DMS53 treated with DMSO at 0.1 percent for 48 hours (cell line): Measurements from ENCODE around the gene SYNE1.

Experiments used
- DNase-seq: peaks from one replicate; lab custom pipeline; 2025; ENCODE audit not compliant: unreplicated experiment; lab: John Stamatoyannopoulos, UW

SYNE1 gene

GRCh38 chr6:152195896-152196295 lies 441.3 kb downstream of the SYNE1 start:
- no peak for DNase-seq

- no peak for DNase-seq
These were observed 447.4 kb downstream of the SYNE1 start for GRCh38 chr6:152189736-152190135.

DNA sequence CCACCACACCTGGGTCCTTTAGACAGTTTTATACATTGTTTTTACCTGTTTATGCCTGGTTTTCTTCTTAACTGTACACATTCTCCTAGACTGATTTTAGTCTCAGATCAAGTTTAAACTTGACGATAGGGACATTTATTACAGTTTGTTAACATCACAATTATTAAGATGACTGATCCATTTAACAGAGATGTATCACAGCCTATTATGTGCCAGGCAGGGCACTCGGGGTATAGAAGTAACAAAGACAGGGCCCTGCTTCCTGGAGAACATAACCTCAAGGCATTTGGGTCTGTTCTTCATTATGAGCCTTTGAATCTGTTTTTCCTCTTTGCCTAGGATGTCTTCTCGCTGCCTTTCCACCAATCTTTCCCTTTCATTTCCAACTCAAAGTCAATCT lies 449.2 kb downstream of the SYNE1 start:
- DNase-seq: no peak

DNA sequence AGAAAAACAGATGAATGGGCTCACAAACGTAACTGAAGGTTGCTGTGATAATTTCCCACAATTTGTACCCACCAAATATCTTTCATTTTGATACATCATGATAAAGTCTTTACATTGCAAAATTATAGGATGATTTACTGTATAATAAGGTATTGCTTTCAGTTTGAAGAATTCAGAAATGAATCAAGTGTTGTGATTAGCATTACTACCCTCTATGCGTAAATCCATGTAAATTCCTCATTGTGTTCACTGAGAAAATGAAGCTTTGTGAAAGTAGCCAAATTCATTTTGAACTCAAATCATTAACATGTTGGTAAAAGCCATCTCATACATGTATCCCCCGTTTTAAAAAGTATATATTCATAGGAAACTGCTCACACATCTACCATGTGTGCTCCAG lies 450.3 kb downstream of the SYNE1 start:
- DNase-seq: no peak

- no peak for DNase-seq
These were observed 452.1 kb downstream of the SYNE1 start for GRCh38 chr6:152184917-152185574.

GRCh38 chr6:152184573-152184916 lies 452.6 kb downstream of the SYNE1 start:
- DNase-seq: no peak

DNA sequence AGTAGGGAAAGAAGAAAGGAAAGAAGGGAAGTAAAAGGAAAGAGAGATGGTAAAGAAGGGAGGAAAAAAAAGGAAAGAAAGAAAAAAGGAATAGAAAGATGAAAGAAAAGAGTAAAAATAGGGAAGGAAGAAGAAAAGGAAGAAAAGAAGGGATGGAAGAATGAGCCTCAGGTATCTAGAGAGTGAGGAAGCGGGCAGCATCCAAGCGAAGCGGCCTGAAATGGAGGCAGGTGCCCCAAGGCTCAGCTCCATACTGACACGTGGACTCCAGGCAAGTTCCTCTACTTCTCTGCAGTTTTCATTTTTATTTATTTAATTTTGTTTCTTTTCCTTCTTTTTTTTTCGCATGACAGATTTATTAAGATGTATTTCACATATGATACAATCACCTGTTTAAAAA lies 456.6 kb downstream of the SYNE1 start:
- no peak for DNase-seq

- no peak for DNase-seq
These were observed 460.9 kb downstream of the SYNE1 start for GRCh38 chr6:152176268-152176667.

GRCh38 chr6:152173957-152174356 lies 463.2 kb downstream of the SYNE1 start:
- no peak for DNase-seq

GRCh38 chr6:152173321-152173720 lies 463.8 kb downstream of the SYNE1 start:
- no peak for DNase-seq

DNA sequence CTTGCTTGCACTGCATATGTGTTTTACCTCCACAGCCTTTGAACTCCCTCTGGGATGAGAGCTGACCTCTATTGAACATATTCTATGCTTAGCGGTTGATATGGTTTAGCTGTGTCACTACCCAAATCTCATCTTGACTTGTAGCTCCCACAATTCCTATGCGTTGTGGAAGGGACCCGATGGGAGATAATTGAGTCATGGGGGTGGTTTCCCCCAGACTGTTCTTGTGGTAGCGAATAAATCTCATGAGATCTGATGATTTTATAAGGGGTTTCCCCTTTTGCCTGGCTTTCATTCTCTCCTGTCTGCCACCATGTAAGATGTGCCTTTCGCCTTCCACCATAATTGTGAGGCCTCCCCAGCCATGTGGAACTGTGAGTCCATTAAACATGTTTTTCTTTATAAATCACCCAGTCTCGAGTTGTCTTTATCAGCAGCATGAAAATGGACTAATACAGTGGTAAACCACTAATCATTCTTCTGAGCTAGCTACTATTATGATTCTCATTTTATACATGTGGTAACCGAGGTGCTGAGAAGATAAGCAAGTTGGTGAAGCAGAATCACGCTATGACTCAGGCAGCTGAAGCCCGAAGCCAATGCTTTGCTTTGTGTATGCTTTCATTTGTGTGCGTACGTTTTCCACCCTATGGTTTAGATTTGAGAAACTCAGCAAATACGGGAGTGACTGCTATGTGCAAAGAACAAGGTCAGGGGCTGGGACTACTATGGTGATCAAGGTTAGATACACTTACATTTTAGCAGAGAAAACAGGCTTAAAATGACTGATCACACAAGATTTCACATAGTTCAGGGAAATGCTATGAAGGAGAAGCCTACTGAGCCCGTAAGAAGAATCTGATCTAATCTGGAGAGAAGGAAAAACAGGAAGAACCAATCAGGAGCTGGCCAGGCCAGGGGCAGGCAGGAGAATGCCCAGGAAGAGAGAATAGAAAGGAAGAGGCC lies 466.2 kb downstream of the SYNE1 start:
- DNase-seq: no peak

- DNase-seq: no peak
These were observed 466.9 kb downstream of the SYNE1 start for GRCh38 chr6:152170313-152170701.

GRCh38 chr6:152167641-152168603 lies 469.2 kb downstream of the SYNE1 start:
- DNase-seq: no peak

DNA sequence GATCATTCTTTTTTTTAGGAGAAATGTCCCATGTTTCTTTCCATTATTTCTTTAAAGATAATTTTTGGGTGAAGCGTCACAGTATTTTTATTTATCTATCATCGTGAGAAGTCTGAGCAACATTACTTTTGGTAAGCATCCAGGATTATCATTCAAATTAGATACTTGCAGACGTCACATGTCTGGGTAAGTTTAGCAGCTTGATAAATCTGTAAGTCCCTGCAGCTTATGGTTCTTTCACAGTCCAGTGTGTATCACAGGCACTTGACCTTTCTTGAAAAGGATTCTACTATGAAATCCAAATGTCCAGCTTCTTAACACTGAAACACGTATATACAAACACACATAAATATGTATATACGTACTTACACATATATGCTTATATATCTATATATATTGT lies 470.3 kb downstream of the SYNE1 start:
- DNase-seq: no peak

- DNase-seq: no peak
These were observed 470.7 kb downstream of the SYNE1 start for GRCh38 chr6:152166497-152166896.

DNA sequence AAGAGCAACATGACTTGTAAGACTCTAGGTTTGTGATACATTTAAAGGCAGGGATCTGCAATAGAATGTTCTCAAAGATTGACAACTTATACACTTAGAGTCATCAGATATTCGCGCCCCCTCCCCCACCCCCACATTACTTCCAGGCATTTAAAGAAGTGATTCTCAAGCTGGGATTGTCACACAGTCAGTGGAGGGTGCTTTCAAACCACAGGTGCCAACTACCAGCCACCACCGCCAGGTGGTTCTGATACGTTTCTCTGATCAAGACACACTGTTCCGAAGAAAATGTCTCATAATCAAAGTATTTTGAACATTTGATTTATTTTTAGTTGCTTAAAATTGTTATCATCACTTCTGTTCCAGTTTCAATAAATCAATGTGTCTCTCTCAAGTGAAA lies 472.2 kb downstream of the SYNE1 start:
- DNase-seq: no peak

GRCh38 chr6:152161501-152161900 lies 475.7 kb downstream of the SYNE1 start:
- DNase-seq: peak; percentile 5

- DNase-seq: no peak
These were observed 476.8 kb downstream of the SYNE1 start for GRCh38 chr6:152160346-152160745.

DNA sequence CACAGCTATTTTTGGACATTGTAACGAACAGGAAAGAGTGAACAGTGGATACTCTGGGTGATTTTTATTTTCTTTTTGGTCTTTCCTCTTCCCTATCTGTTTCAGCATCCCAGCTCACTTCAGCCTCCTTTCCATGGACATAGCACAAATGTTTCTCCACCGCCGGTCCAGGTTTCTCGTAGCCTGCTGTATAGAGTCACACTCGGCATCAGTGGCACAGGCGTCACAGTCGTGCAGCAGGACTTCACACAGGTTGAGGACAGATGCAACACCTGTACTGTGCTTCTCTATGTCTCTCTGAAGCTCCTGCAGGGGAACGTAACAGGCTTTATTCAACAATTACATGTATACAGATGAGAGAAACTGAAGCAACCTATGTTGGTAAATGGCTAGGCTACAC lies 481.4 kb downstream of the SYNE1 start:
- DNase-seq: no peak

- DNase-seq: no peak
These were observed 482.4 kb downstream of the SYNE1 start for GRCh38 chr6:152154559-152155356.

- no peak for DNase-seq
These were observed 485.2 kb downstream of the SYNE1 start for GRCh38 chr6:152151920-152152319.
